ENCODE measurements around the gene LRPAP1. TPM values are rescaled to one million over a fixed set of nuclear protein-coding genes. Genes with fewer than 3 reads are reported as not detected.
A peak's percentile ranks its signal among the peaks of the same experiment; 100 is the strongest.

The LRPAP1 gene
- total RNA-seq, 1 donor from 2014 or later: 147 TPM

- TF ChIP-seq, protein P1, sequence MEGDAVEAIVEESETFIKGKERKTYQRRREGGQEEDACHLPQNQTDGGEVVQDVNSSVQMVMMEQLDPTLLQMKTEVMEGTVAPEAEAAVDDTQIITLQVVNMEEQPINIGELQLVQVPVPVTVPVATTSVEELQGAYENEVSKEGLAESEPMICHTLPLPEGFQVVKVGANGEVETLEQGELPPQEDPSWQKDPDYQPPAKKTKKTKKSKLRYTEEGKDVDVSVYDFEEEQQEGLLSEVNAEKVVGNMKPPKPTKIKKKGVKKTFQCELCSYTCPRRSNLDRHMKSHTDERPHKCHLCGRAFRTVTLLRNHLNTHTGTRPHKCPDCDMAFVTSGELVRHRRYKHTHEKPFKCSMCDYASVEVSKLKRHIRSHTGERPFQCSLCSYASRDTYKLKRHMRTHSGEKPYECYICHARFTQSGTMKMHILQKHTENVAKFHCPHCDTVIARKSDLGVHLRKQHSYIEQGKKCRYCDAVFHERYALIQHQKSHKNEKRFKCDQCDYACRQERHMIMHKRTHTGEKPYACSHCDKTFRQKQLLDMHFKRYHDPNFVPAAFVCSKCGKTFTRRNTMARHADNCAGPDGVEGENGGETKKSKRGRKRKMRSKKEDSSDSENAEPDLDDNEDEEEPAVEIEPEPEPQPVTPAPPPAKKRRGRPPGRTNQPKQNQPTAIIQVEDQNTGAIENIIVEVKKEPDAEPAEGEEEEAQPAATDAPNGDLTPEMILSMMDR (IDR thresholded peaks at IDR 0.05; ENCODE audit: insufficient read depth, low read length, poor library complexity, severe bottlenecking): no peak
- Histone ChIP-seq H3K4me3 (ENCODE audit: low read depth, low read length) (no peak overlapping the region), H3K36me3 (ENCODE audit: control insufficient read depth, insufficient read depth, low read length) (no peaks in the 10 kb centered on the region), H3K27me3 (ENCODE audit: control insufficient read depth, insufficient read depth, low read length) (peaks cover 8% of the 10 kb centered on the region)
- peak; percentile 26 for DNase-seq (ENCODE audit: low read depth)
Measured at GRCh38 chr4:3483471-3483921, 48.7 kb downstream of the LRPAP1 start.

DNA sequence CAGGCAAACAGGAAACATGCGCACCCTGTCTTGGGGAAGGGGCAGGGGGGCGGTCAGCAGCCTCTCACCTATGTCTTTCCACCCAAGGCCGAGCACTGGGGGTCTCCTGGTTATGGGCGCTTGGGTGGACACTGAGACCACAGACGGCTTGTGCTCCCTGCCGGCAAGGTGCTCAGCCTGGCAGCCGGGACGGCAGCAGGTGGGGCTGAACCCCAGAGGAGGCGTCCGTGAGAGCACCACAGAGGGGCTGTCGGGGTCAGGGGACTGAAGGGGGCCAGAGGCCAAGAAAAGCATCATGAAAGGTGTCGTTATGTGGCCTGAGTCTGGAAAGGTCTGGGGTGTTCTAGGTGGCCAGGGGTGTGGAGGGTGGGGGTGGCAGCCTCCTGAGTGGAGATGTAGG, 49.5 kb downstream of the LRPAP1 start:
- TF ChIP-seq, protein P1 (IDR thresholded peaks at IDR 0.05; ENCODE audit: insufficient read depth, low read length, poor library complexity, severe bottlenecking): no peak
- DNase-seq (ENCODE audit: low read depth): no peak
- Histone ChIP-seq H3K36me3 (ENCODE audit: control insufficient read depth, insufficient read depth, low read length) (no peaks in the 10 kb centered on the region), H3K27me3 (ENCODE audit: control insufficient read depth, insufficient read depth, low read length) (peaks cover 11% of the 10 kb centered on the region), H3K4me3 (ENCODE audit: low read depth, low read length) (no peak overlapping the region)

- DNase-seq (ENCODE audit: low read depth): no peak
- Histone ChIP-seq H3K36me3 (ENCODE audit: control insufficient read depth, insufficient read depth, low read length) (no peaks in the 10 kb centered on the region), H3K4me3 (ENCODE audit: low read depth, low read length) (no peak overlapping the region), H3K27me3 (ENCODE audit: control insufficient read depth, insufficient read depth, low read length) (peaks cover 19% of the 10 kb centered on the region)
- TF ChIP-seq, protein P1 (IDR thresholded peaks at IDR 0.05; ENCODE audit: insufficient read depth, low read length, poor library complexity, severe bottlenecking): no peak
Measured at GRCh38 chr4:3481783-3482393, 50.3 kb downstream of the LRPAP1 start.

DNA sequence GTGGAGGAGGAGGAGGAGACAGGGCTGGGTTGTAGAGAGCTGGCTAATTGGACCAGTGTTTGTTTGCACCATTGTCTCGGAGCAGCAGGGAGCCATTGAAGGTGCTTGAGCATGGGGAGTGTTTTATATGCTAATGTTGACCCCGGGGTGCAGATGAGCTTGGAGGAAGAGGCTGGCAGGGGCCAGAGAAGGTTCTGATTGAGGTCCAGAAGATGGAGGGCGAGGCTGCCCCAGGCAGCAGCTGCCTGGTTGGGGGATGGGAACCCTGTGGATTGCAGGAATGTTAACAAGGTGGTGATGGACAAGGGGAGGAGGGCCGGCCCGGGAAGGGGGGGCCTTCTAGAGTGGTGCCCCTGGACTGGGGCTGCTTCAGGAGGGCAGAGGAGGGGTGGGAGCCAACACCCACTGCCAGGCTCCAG, 51.1 kb downstream of the LRPAP1 start:
- TF ChIP-seq, protein P1 (IDR thresholded peaks at IDR 0.05; ENCODE audit: insufficient read depth, low read length, poor library complexity, severe bottlenecking): no peak
- no peak for DNase-seq (ENCODE audit: low read depth)
- peaks cover 21% of the 10 kb centered on the region for H3K27me3 ChIP-seq (ENCODE audit: control insufficient read depth, insufficient read depth, low read length)

DNA sequence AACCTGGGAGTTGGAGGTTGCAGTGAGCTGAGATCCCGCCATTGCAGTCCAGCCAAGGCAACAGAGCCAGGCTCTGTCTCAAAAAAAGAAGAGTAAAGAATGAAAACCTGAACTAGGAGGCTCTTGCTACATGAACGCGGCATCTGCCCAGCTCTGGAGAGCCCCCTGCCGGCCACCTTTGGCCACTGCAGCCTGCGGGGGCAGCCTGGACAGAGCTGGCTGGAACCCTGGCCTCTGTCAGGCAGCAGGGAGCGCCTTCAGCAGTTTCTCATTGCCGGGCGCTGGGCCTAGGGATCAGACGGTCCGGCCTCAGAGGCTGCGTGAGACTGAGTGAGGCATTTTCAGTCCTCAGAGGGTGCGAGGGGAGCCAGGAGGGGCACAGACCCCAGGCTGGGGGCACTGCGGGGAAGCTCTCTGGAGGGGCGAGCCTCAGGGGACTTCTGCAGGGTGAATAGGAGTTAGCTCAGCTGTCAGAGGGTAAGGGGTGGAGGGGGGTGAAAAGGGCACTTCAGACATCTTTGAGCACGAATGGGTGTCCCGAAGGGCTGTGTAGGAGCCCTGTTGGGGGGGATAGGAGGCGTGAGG, 51.6 kb downstream of the LRPAP1 start:
- peak; percentile 34 for DNase-seq (ENCODE audit: low read depth)
- H3K36me3 ChIP-seq (ENCODE audit: control insufficient read depth, insufficient read depth, low read length): no peaks in the 10 kb centered on the region
- no peak overlapping the region for H3K4me3 ChIP-seq (ENCODE audit: low read depth, low read length)
- TF ChIP-seq, protein P1 (IDR thresholded peaks at IDR 0.05; ENCODE audit: insufficient read depth, low read length, poor library complexity, severe bottlenecking): peak; percentile 99
- H3K27me3 ChIP-seq (ENCODE audit: control insufficient read depth, insufficient read depth, low read length): peaks cover 19% of the 10 kb centered on the region

More for the DNA sequence above, 51.1 kb downstream of the LRPAP1 start:
- Histone ChIP-seq H3K36me3 (ENCODE audit: control insufficient read depth, insufficient read depth, low read length) (no peaks in the 10 kb centered on the region), H3K4me3 (ENCODE audit: low read depth, low read length) (no peak overlapping the region)
